Right hindlimb (tissue), 1 donor: ENCODE measurements around the gene TRIP10.
A peak's percentile ranks its signal among the peaks of the same experiment; 100 is the strongest.
"Not testable (repeated sequence)": the region's sequence is repeated elsewhere in the genome, so short reads cannot be mapped to it uniquely, and the experiment has no call there.

ENCODE experiments used
- DNase-seq: peaks from one replicate; pipeline ENCODE4 v3.0.0-alpha.2; 2018

TRIP10 gene

GRCh38 chr19:6739390-6739882, at the start of gene TRIP10:
Gene TRIP10, plus strand, starts transcription at chr19:6739680. Its CDS starts 82 bp downstream, at chr19:6739762.
- DNase-seq = peak; percentile 91

- no peak for DNase-seq
Measured at GRCh38 chr19:6690160-6690885, 49.2 kb upstream of the TRIP10 start.

- DNase-seq = no peak
Measured at GRCh38 chr19:6691342-6691741, 48.1 kb upstream of the TRIP10 start.

- no peak for DNase-seq
Measured at GRCh38 chr19:6692027-6692426, 47.5 kb upstream of the TRIP10 start.

- DNase-seq = no peak
Measured at GRCh38 chr19:6693056-6693471, 46.4 kb upstream of the TRIP10 start.

GRCh38 chr19:6693681-6694080, 45.8 kb upstream of the TRIP10 start:
- DNase-seq = no peak

- DNase-seq = no peak
Measured at GRCh38 chr19:6694147-6694815, 45.2 kb upstream of the TRIP10 start.

GRCh38 chr19:6696239-6696820, 43.1 kb upstream of the TRIP10 start:
- no peak for DNase-seq

- no peak for DNase-seq
Measured at GRCh38 chr19:6697291-6697690, 42.2 kb upstream of the TRIP10 start.

GRCh38 chr19:6699935-6700334, 39.5 kb upstream of the TRIP10 start:
- DNase-seq = no peak

- no peak for DNase-seq
Measured at GRCh38 chr19:6700586-6701316, 38.7 kb upstream of the TRIP10 start.

GRCh38 chr19:6705931-6706632, 33.4 kb upstream of the TRIP10 start:
- no peak for DNase-seq

- DNase-seq = no peak
Measured at GRCh38 chr19:6706633-6706958, 32.9 kb upstream of the TRIP10 start.

GRCh38 chr19:6707011-6707657, 32.3 kb upstream of the TRIP10 start:
- DNase-seq = no peak

- no peak for DNase-seq
Measured at GRCh38 chr19:6707658-6708018, 31.8 kb upstream of the TRIP10 start.

GRCh38 chr19:6708346-6708745, 31.1 kb upstream of the TRIP10 start:
- no peak for DNase-seq

GRCh38 chr19:6708913-6709312, 30.6 kb upstream of the TRIP10 start:
- DNase-seq = not testable (repeated sequence)

GRCh38 chr19:6709549-6709948, 29.9 kb upstream of the TRIP10 start:
- no peak for DNase-seq

GRCh38 chr19:6710273-6711077, 29.0 kb upstream of the TRIP10 start:
- DNase-seq = no peak

GRCh38 chr19:6711078-6711361, 28.5 kb upstream of the TRIP10 start:
- no peak for DNase-seq

- DNase-seq = no peak
Measured at GRCh38 chr19:6711605-6712004, 27.9 kb upstream of the TRIP10 start.

GRCh38 chr19:6712231-6712630, 27.2 kb upstream of the TRIP10 start:
- DNase-seq = no peak
